DMS153 (cell line): ENCODE results near the gene TIGD7.
"Not testable (repeated sequence)": the region's sequence is repeated elsewhere in the genome, so short reads cannot be mapped to it uniquely, and the experiment has no call there.

Experiments used
- DNase-seq: peaks from one replicate; lab custom pipeline; 2025; lab: John Stamatoyannopoulos, UW

The TIGD7 gene

GRCh38 chr16:3282730-3283542 lies 22.3 kb downstream of the TIGD7 start, which contains the start of gene ZNF263:
Gene ZNF263 (plus strand): TSS chr16:3283491. CDS start chr16:3283819, 328 bp downstream.
- DNase-seq: peak; percentile 97

- DNase-seq: peak; percentile 58
Measured at GRCh38 chr16:3282103-3282729, 23.0 kb downstream of the TIGD7 start.

GRCh38 chr16:3281222-3281820 lies 23.9 kb downstream of the TIGD7 start:
- DNase-seq: no peak

GRCh38 chr16:3276679-3277078 lies 28.6 kb downstream of the TIGD7 start:
- no peak for DNase-seq

GRCh38 chr16:3274947-3275346 lies 30.3 kb downstream of the TIGD7 start:
- no peak for DNase-seq

- no peak for DNase-seq
Measured at GRCh38 chr16:3274490-3274889, 30.7 kb downstream of the TIGD7 start.

GRCh38 chr16:3271281-3271680 lies 33.9 kb downstream of the TIGD7 start:
- DNase-seq: not testable (repeated sequence)

- DNase-seq: not testable (repeated sequence)
Measured at GRCh38 chr16:3270718-3271117, 34.5 kb downstream of the TIGD7 start.

- no peak for DNase-seq
Measured at GRCh38 chr16:3268294-3268693, 36.9 kb downstream of the TIGD7 start.

- no peak for DNase-seq
Measured at GRCh38 chr16:3266873-3267537, 38.2 kb downstream of the TIGD7 start.

GRCh38 chr16:3264137-3265036 lies 40.8 kb downstream of the TIGD7 start:
- peak; percentile 96 for DNase-seq

GRCh38 chr16:3262517-3262916 lies 42.7 kb downstream of the TIGD7 start:
- no peak for DNase-seq

GRCh38 chr16:3259836-3260235 lies 45.4 kb downstream of the TIGD7 start:
- no peak for DNase-seq

- DNase-seq: no peak
Measured at GRCh38 chr16:3256866-3257465, 48.3 kb downstream of the TIGD7 start.

- DNase-seq: no peak
Measured at GRCh38 chr16:3256146-3256865, 48.9 kb downstream of the TIGD7 start, which contains the start of gene MEFV. Gene MEFV (minus strand): TSS chr16:3256633. CDS start chr16:3256587, 46 bp downstream.

- DNase-seq: no peak
Measured at GRCh38 chr16:3254309-3254708, 50.9 kb downstream of the TIGD7 start.

GRCh38 chr16:3252967-3253366 lies 52.3 kb downstream of the TIGD7 start:
- DNase-seq: no peak

- no peak for DNase-seq
Measured at GRCh38 chr16:3249451-3249850, 55.8 kb downstream of the TIGD7 start.

- DNase-seq: no peak
Measured at GRCh38 chr16:3249020-3249419, 56.2 kb downstream of the TIGD7 start.
